IPS-18a (cell line): ENCODE data around the gene ALDOB.
A peak's percentile ranks its signal among the peaks of the same experiment; 100 is the strongest.

Source experiments
- H3K27ac ChIP-seq: one replicate; pipeline ENCODE4 v1.5.1; 2013; ENCODE audit warnings: low read length
- H3K27me3 ChIP-seq: one replicate; pipeline ENCODE4 v1.6.1; 2013; ENCODE audit warnings: mild to moderate bottlenecking, low read length; ENCODE audit not compliant: control insufficient read depth, insufficient read depth
- H3K36me3 ChIP-seq: one replicate; pipeline ENCODE4 v1.6.1; 2013; ENCODE audit warnings: low read depth, low read length; ENCODE audit not compliant: control insufficient read depth
- H3K4me1 ChIP-seq: one replicate; pipeline ENCODE4 v1.6.1; 2013; ENCODE audit warnings: low read depth, low read length; ENCODE audit not compliant: control insufficient read depth
- H3K4me3 ChIP-seq: one replicate; pipeline ENCODE4 v1.5.1; 2013; ENCODE audit warnings: low read length
- H3K9ac ChIP-seq: one replicate; pipeline ENCODE4 v1.6.1; 2013; ENCODE audit warnings: mild to moderate bottlenecking, low read length, moderate library complexity
- H3K9me3 ChIP-seq: one replicate; pipeline ENCODE4 v1.6.1; 2013; ENCODE audit warnings: low read depth, low read length; ENCODE audit not compliant: control insufficient read depth

ALDOB gene

GRCh38 chr9:101470021-101470420 lies 34.4 kb upstream of the ALDOB start:
- Histone ChIP-seq H3K4me1 (peaks cover 22% of the 10 kb centered on the region), H3K9ac (no peak overlapping the region), H3K4me3 (no peak overlapping the region), H3K9me3 (no peaks in the 10 kb centered on the region), H3K27ac (no peak overlapping the region), H3K36me3 (peaks cover 9% of the 10 kb centered on the region), H3K27me3 (no peaks in the 10 kb centered on the region)

- Histone ChIP-seq H3K9ac (no peak overlapping the region), H3K9me3 (no peaks in the 10 kb centered on the region), H3K4me3 (no peak overlapping the region), H3K27me3 (no peaks in the 10 kb centered on the region), H3K4me1 (peaks cover 26% of the 10 kb centered on the region), H3K27ac (no peak overlapping the region), H3K36me3 (peaks cover under 1% of the 10 kb centered on the region)
These were observed 33.5 kb upstream of the ALDOB start for GRCh38 chr9:101469026-101469425.

- H3K27me3 ChIP-seq: no peaks in the 10 kb centered on the region
- H3K27ac ChIP-seq: no peak overlapping the region
- H3K36me3 ChIP-seq: no peaks in the 10 kb centered on the region
- no peaks in the 10 kb centered on the region for H3K9me3 ChIP-seq
- H3K4me3 ChIP-seq: no peak overlapping the region
- H3K4me1 ChIP-seq: peaks cover 29% of the 10 kb centered on the region
- H3K9ac ChIP-seq: no peak overlapping the region
These were observed 32.5 kb upstream of the ALDOB start for GRCh38 chr9:101468116-101468515.

- Histone ChIP-seq H3K4me3 (no peak overlapping the region), H3K9me3 (no peaks in the 10 kb centered on the region), H3K4me1 (peaks cover 33% of the 10 kb centered on the region), H3K9ac (no peak overlapping the region), H3K36me3 (no peaks in the 10 kb centered on the region), H3K27ac (no peak overlapping the region), H3K27me3 (no peaks in the 10 kb centered on the region)
These were observed 32.1 kb upstream of the ALDOB start for GRCh38 chr9:101467690-101468089.

- H3K9ac ChIP-seq: no peak overlapping the region
- H3K4me3 ChIP-seq: no peak overlapping the region
- no peaks in the 10 kb centered on the region for H3K36me3 ChIP-seq
- peaks cover 41% of the 10 kb centered on the region for H3K4me1 ChIP-seq
- no peak overlapping the region for H3K27ac ChIP-seq
- H3K9me3 ChIP-seq: no peaks in the 10 kb centered on the region
- no peaks in the 10 kb centered on the region for H3K27me3 ChIP-seq
These were observed 31.3 kb upstream of the ALDOB start for GRCh38 chr9:101466863-101467262.

- Histone ChIP-seq H3K9me3 (no peaks in the 10 kb centered on the region), H3K27me3 (no peaks in the 10 kb centered on the region), H3K36me3 (no peaks in the 10 kb centered on the region), H3K27ac (no peak overlapping the region), H3K9ac (no peak overlapping the region), H3K4me1 (peaks cover 47% of the 10 kb centered on the region), H3K4me3 (no peak overlapping the region)
These were observed 29.8 kb upstream of the ALDOB start for GRCh38 chr9:101465326-101465915.

- H3K27ac ChIP-seq: no peak overlapping the region
- H3K36me3 ChIP-seq: no peaks in the 10 kb centered on the region
- no peak overlapping the region for H3K9ac ChIP-seq
- no peaks in the 10 kb centered on the region for H3K9me3 ChIP-seq
- no peaks in the 10 kb centered on the region for H3K27me3 ChIP-seq
- H3K4me3 ChIP-seq: no peak overlapping the region
- peaks cover 51% of the 10 kb centered on the region for H3K4me1 ChIP-seq
These were observed 27.8 kb upstream of the ALDOB start for GRCh38 chr9:101463397-101463796.

GRCh38 chr9:101462558-101462957 lies 27.0 kb upstream of the ALDOB start:
- H3K27me3 ChIP-seq: no peaks in the 10 kb centered on the region
- peak overlapping the region; percentile 23 for H3K4me3 ChIP-seq
- H3K9ac ChIP-seq: peak overlapping the region; percentile 73
- H3K4me1 ChIP-seq: peaks cover 48% of the 10 kb centered on the region
- H3K27ac ChIP-seq: peak overlapping the region; percentile 94
- H3K9me3 ChIP-seq: no peaks in the 10 kb centered on the region
- no peaks in the 10 kb centered on the region for H3K36me3 ChIP-seq

- Histone ChIP-seq H3K27ac (no peak overlapping the region), H3K9me3 (no peaks in the 10 kb centered on the region), H3K36me3 (no peaks in the 10 kb centered on the region), H3K9ac (no peak overlapping the region), H3K4me1 (peaks cover 50% of the 10 kb centered on the region), H3K4me3 (no peak overlapping the region), H3K27me3 (no peaks in the 10 kb centered on the region)
These were observed 25.4 kb upstream of the ALDOB start for GRCh38 chr9:101460965-101461364.

- Histone ChIP-seq H3K9ac (no peak overlapping the region), H3K4me1 (peaks cover 41% of the 10 kb centered on the region), H3K27me3 (no peaks in the 10 kb centered on the region), H3K9me3 (no peaks in the 10 kb centered on the region), H3K36me3 (no peaks in the 10 kb centered on the region), H3K4me3 (no peak overlapping the region), H3K27ac (no peak overlapping the region)
These were observed 23.5 kb upstream of the ALDOB start for GRCh38 chr9:101458963-101459631.

- no peak overlapping the region for H3K4me3 ChIP-seq
- H3K4me1 ChIP-seq: peaks cover 28% of the 10 kb centered on the region
- H3K9ac ChIP-seq: no peak overlapping the region
- no peak overlapping the region for H3K27ac ChIP-seq
- H3K36me3 ChIP-seq: no peaks in the 10 kb centered on the region
- no peaks in the 10 kb centered on the region for H3K27me3 ChIP-seq
- H3K9me3 ChIP-seq: no peaks in the 10 kb centered on the region
These were observed 21.4 kb upstream of the ALDOB start for GRCh38 chr9:101457003-101457402.

GRCh38 chr9:101455656-101456240 lies 20.2 kb upstream of the ALDOB start:
- H3K9ac ChIP-seq: no peak overlapping the region

More at GRCh38 chr9:101455656-101456240, 20.2 kb upstream of the ALDOB start:
- Histone ChIP-seq H3K4me3 (no peak overlapping the region), H3K9me3 (peaks cover 4% of the 10 kb centered on the region), H3K27ac (no peak overlapping the region), H3K36me3 (no peaks in the 10 kb centered on the region), H3K27me3 (no peaks in the 10 kb centered on the region), H3K4me1 (peaks cover 20% of the 10 kb centered on the region)
